ENCODE measurements around the gene PPM1A.
"Not testable (repeated sequence)": the region's sequence is repeated elsewhere in the genome, so short reads cannot be mapped to it uniquely, and the experiment has no call there.

PPM1A gene

GRCh38 chr14:60272177-60272576 lies 23.2 kb downstream of the PPM1A start:
- DNase-seq, result no peak

GRCh38 chr14:60273956-60274355 lies 24.9 kb downstream of the PPM1A start:
- no peak for DNase-seq

GRCh38 chr14:60274448-60274847 lies 25.4 kb downstream of the PPM1A start:
- no peak for DNase-seq

GRCh38 chr14:60275932-60276331 lies 26.9 kb downstream of the PPM1A start:
- DNase-seq, result no peak

GRCh38 chr14:60276347-60276746 lies 27.3 kb downstream of the PPM1A start:
- no peak for DNase-seq

GRCh38 chr14:60277605-60278190 lies 28.7 kb downstream of the PPM1A start:
- DNase-seq, result no peak

GRCh38 chr14:60278350-60278749 lies 29.3 kb downstream of the PPM1A start:
- DNase-seq, result no peak

GRCh38 chr14:60287452-60287851 lies 38.4 kb downstream of the PPM1A start:
- DNase-seq, result no peak

- DNase-seq, result no peak
Measured at GRCh38 chr14:60288279-60288678, 39.3 kb downstream of the PPM1A start.

- DNase-seq, result no peak
Measured at GRCh38 chr14:60294411-60295069, 45.5 kb downstream of the PPM1A start.

GRCh38 chr14:60300019-60300418 lies 51.0 kb downstream of the PPM1A start:
- no peak for DNase-seq

- no peak for DNase-seq
Measured at GRCh38 chr14:60301685-60302084, 52.7 kb downstream of the PPM1A start.

- no peak for DNase-seq
Measured at GRCh38 chr14:60302663-60303062, 53.6 kb downstream of the PPM1A start.

- DNase-seq, result no peak
Measured at GRCh38 chr14:60303745-60304144, 54.7 kb downstream of the PPM1A start.

- no peak for DNase-seq
Measured at GRCh38 chr14:60304509-60304908, 55.5 kb downstream of the PPM1A start.

- DNase-seq, result no peak
Measured at GRCh38 chr14:60309867-60310552, 61.0 kb downstream of the PPM1A start.

- DNase-seq, result no peak
Measured at GRCh38 chr14:60311417-60311816, 62.4 kb downstream of the PPM1A start.

- DNase-seq, result no peak
Measured at GRCh38 chr14:60313093-60313492, 64.1 kb downstream of the PPM1A start.

GRCh38 chr14:60315196-60315990 lies 66.4 kb downstream of the PPM1A start:
- no peak for DNase-seq

- DNase-seq, result no peak
Measured at GRCh38 chr14:60317609-60318008, 68.6 kb downstream of the PPM1A start.

- DNase-seq, result not testable (repeated sequence)
Measured at GRCh38 chr14:60320860-60321259, 71.8 kb downstream of the PPM1A start.

- no peak for DNase-seq
Measured at GRCh38 chr14:60323199-60323896, 74.3 kb downstream of the PPM1A start.

- no peak for DNase-seq
Measured at GRCh38 chr14:60324837-60325236, 75.8 kb downstream of the PPM1A start.

All from activated CD4-positive, alpha-beta T cell treated with anti-CD3 and anti-CD28 coated beads, Interleukin-10, Interleukin-2, amounts not matched to agents 100 ng/mL and 50 ng/mL, durations not matched to agents 16 hours and 8 hours (primary cell).